H1 (cell line): Measurements from ENCODE around the gene TIMM8B. TPM values are rescaled to one million over a fixed set of nuclear protein-coding genes. Genes with fewer than 3 reads are reported as not detected.

Source experiments
- CTCF ChIA-PET: fragments of 300-600 bp; sonication (Branson Sonifier 250); formaldehyde crosslinking; loops from one replicate; lab custom pipeline; 2021; ENCODE audit not compliant: partially characterized antibody; lab: Charles Lee
- POLR2A ChIA-PET: fragments of 300-600 bp; sonication (Branson Sonifier 250); formaldehyde crosslinking; loops from one replicate; lab custom pipeline; 2021; ENCODE audit warnings: inconsistent platforms; ENCODE audit not compliant: partially characterized antibody; lab: Charles Lee
- DNase-seq, 2 experiments: peaks; one replicate each; pipeline versions ENCODE4 v3.0.0 to v3.0.0-alpha.2; 2010 to 2022; ENCODE audit warnings: low spot score in 2 of 2, low read depth in 1 of 2, mixed read lengths in 1 of 2
- FAIRE-seq: peaks from 2 replicates; lab custom pipeline; 2011; peaks lifted over from hg19 to GRCh38; lab: Jason Lieb, UNC
- H2AFZ ChIP-seq: 2 replicates; pipeline ENCODE4 v1.8.1; 2012; ENCODE audit warnings: low read length, inconsistent platforms
- H2AK5ac ChIP-seq: 2 replicates; pipeline ENCODE4 v1.6.1; 2013; ENCODE audit warnings: low read depth, low read length
- H2BK120ac ChIP-seq: replicated peaks from 2 replicates; pipeline ENCODE3; 2013; ENCODE audit warnings: low read depth, low read length, inconsistent platforms
- H2BK12ac ChIP-seq: 2 replicates; pipeline ENCODE4 v1.6.1; 2013; ENCODE audit warnings: low read depth, low read length
- H2BK15ac ChIP-seq: 2 replicates; pipeline ENCODE4 v1.6.1; 2013; ENCODE audit warnings: low read length
- H2BK20ac ChIP-seq: 2 replicates; pipeline ENCODE4 v1.6.1; 2013; ENCODE audit warnings: low read length
- H2BK5ac ChIP-seq: 2 replicates; pipeline ENCODE4 v1.6.1; 2013; ENCODE audit warnings: low read depth, low read length
- H3K14ac ChIP-seq: 2 replicates; pipeline ENCODE4 v1.6.1; 2013; ENCODE audit warnings: inconsistent platforms; ENCODE audit not compliant: insufficient read length
- H3K18ac ChIP-seq: 2 replicates; pipeline ENCODE4 v1.6.1; 2013; ENCODE audit warnings: low read length; ENCODE audit errors: extremely low read depth
- H3K23ac ChIP-seq: 2 replicates; pipeline ENCODE4 v1.6.1; 2013; ENCODE audit warnings: inconsistent platforms; ENCODE audit not compliant: insufficient read length
- H3K23me2 ChIP-seq: 2 replicates; pipeline ENCODE4 v1.6.1; 2013; ENCODE audit warnings: low read depth, low read length
- H3K27ac ChIP-seq: 2 replicates; pipeline ENCODE4 v1.6.1; 2011; ENCODE audit warnings: low read depth, low read length, inconsistent platforms
- H3K27me3 ChIP-seq, 4 experiments: replicated peaks in 1 of 4; 1 replicate in 1 of 4; 2 replicates in 3 of 4; pipeline versions ENCODE4 v1.6.1 to v1.8.1; 2011 to 2013; ENCODE audit warnings: low read length in 3 of 4, mild to moderate bottlenecking in 3 of 4, inconsistent platforms in 2 of 4, mixed read lengths in 2 of 4, moderate library complexity in 1 of 4; ENCODE audit not compliant: control insufficient read depth in 3 of 4, insufficient read depth in 3 of 4; ENCODE audit errors: extremely low read depth in 1 of 4
- H3K36me3 ChIP-seq, 4 experiments: 2 replicates each; pipeline versions ENCODE4 v1.6.1 to v1.8.1; 2011 to 2013; ENCODE audit warnings: mild to moderate bottlenecking in 4 of 4, low read length in 3 of 4, moderate library complexity in 2 of 4, control low read depth in 1 of 4, inconsistent platforms in 1 of 4; ENCODE audit not compliant: insufficient read depth in 4 of 4, control insufficient read depth in 2 of 4
- H3K4ac ChIP-seq: replicated peaks from 2 replicates; pipeline ENCODE3; 2013; ENCODE audit warnings: low read length, low read depth, mixed read lengths, inconsistent platforms; ENCODE audit not compliant: insufficient read length
- H3K4me1 ChIP-seq, 4 experiments: replicated peaks in 1 of 4; 1 replicate in 1 of 4; 2 replicates in 3 of 4; pipeline versions ENCODE4 v1.6.1 to v1.8.1; 2011 to 2013; ENCODE audit warnings: low read length in 3 of 4, inconsistent platforms in 2 of 4, mixed read lengths in 1 of 4; ENCODE audit not compliant: insufficient read depth in 4 of 4, control insufficient read depth in 3 of 4
- H3K4me2 ChIP-seq, 2 experiments: 2 replicates each; pipeline versions ENCODE4 v1.6.1 to v1.8.1; 2011 to 2013; ENCODE audit warnings: low read depth in 2 of 2, low read length in 2 of 2, control low read depth in 1 of 2, inconsistent platforms in 1 of 2, mild to moderate bottlenecking in 1 of 2; ENCODE audit not compliant: insufficient read depth in 1 of 2
- H3K4me3 ChIP-seq, 4 experiments: fragments of 200-600, 300-600 bp in 1 of 4; sonication (generic), shearing (Covaris generic), sonication (Bioruptor Twin) in 1 of 4; 2 replicates each; pipeline versions ENCODE4 v1.5.1 to v1.8.1; 2011 to 2016; ENCODE audit warnings: low read length in 4 of 4, low read depth in 3 of 4, control low read depth in 2 of 4, inconsistent platforms in 2 of 4, mild to moderate bottlenecking in 2 of 4, mixed read lengths in 1 of 4, moderate library complexity in 1 of 4; ENCODE audit not compliant: insufficient read depth in 2 of 4; ENCODE audit errors: extremely low read depth in 1 of 4
- H3K56ac ChIP-seq: replicated peaks from 2 replicates; pipeline ENCODE3; 2013; ENCODE audit warnings: low read depth, mild to moderate bottlenecking, mixed read lengths, low read length, inconsistent platforms; ENCODE audit not compliant: insufficient read length
- H3K79me1 ChIP-seq: 2 replicates; pipeline ENCODE4 v1.6.1; 2013; ENCODE audit warnings: low read depth, low read length, control low read depth
- H3K79me2 ChIP-seq, 2 experiments: 2 replicates each; pipeline versions ENCODE4 v1.6.1 to v1.8.1; 2012 to 2013; ENCODE audit warnings: low read length in 2 of 2, mild to moderate bottlenecking in 2 of 2, inconsistent platforms in 1 of 2; ENCODE audit not compliant: insufficient read depth in 2 of 2, control insufficient read depth in 1 of 2
- H3K9ac ChIP-seq, 4 experiments: replicated peaks in 1 of 4; 1 replicate in 1 of 4; 2 replicates in 3 of 4; pipeline versions ENCODE4 v1.6.1 to v1.8.1; 2011 to 2013; ENCODE audit warnings: low read depth in 3 of 4, low read length in 3 of 4, control low read depth in 2 of 4, mild to moderate bottlenecking in 2 of 4, moderate library complexity in 2 of 4, inconsistent platforms in 1 of 4; ENCODE audit errors: extremely low read depth in 1 of 4
- H3K9me3 ChIP-seq, 2 experiments: 2 replicates each; pipeline versions ENCODE4 v1.6.1 to v1.8.1; 2012 to 2013; ENCODE audit warnings: mild to moderate bottlenecking in 2 of 2, moderate library complexity in 2 of 2, control low read depth in 1 of 2, inconsistent platforms in 1 of 2, low read depth in 1 of 2, low read length in 1 of 2, mixed read lengths in 1 of 2; ENCODE audit not compliant: insufficient read depth in 2 of 2
- H4K20me1 ChIP-seq, 2 experiments: replicated peaks in 1 of 2; 2 replicates each; pipeline versions ENCODE3 to v1.8.1; 2011 to 2013; ENCODE audit warnings: inconsistent platforms in 2 of 2, low read length in 2 of 2, mild to moderate bottlenecking in 1 of 2; ENCODE audit not compliant: insufficient read depth in 2 of 2, control insufficient read depth in 1 of 2
- H4K5ac ChIP-seq: 2 replicates; pipeline ENCODE4 v1.6.1; 2013; ENCODE audit warnings: low read length, low read depth, mixed read lengths, inconsistent platforms; ENCODE audit not compliant: insufficient read length
- H4K8ac ChIP-seq: 2 replicates; pipeline ENCODE4 v1.8.0; 2013; ENCODE audit warnings: mild to moderate bottlenecking, moderate library complexity, low read length, inconsistent platforms; ENCODE audit not compliant: insufficient read depth; ENCODE audit errors: extremely low read depth
- H4K91ac ChIP-seq: replicated peaks from 2 replicates; pipeline ENCODE3; 2013; ENCODE audit warnings: low read length, mixed read lengths, inconsistent platforms; ENCODE audit not compliant: insufficient read length
- ASH2L ChIP-seq: fragments of 200-600, 300-600 bp; sonication (generic); IDR thresholded peaks from one replicate; pipeline ENCODE4 v1.7.1; 2017; ENCODE audit warnings: low read length
- CHD1 ChIP-seq: IDR thresholded peaks from 2 replicates; pipeline ENCODE4 v1.6.1; 2012; ENCODE audit warnings: low read depth, low read length, improper control_type of control experiment
- EGR1 ChIP-seq: IDR thresholded peaks from 2 replicates; pipeline ENCODE4 v1.6.1; 2011; ENCODE audit warnings: low read depth, low read length, borderline replicate concordance
- EZH2 ChIP-seq: fragments of 200-600 bp; sonication (generic); IDR thresholded peaks from 2 replicates; pipeline ENCODE4 v1.7.1; 2012; ENCODE audit warnings: low read depth, mild to moderate bottlenecking, moderate library complexity, low read length, inconsistent platforms; ENCODE audit not compliant: severe bottlenecking
- HDAC6 ChIP-seq: IDR thresholded peaks from one replicate; pipeline ENCODE4 v1.7.1; 2012; ENCODE audit warnings: low read depth, mild to moderate bottlenecking, inconsistent platforms, low read length, moderate library complexity
- JUND ChIP-seq: IDR thresholded peaks from 2 replicates; pipeline ENCODE4 v1.6.1; 2011; ENCODE audit warnings: mild to moderate bottlenecking, improper control_type of control experiment, low read length
- KDM5A ChIP-seq: fragments of 200-600 bp; IDR thresholded peaks from 2 replicates; pipeline ENCODE4 v1.7.1; 2012; ENCODE audit warnings: mild to moderate bottlenecking, low read length, inconsistent platforms, mixed read lengths
- RFX5 ChIP-seq: IDR thresholded peaks from 2 replicates; pipeline ENCODE4 v1.6.1; 2011; ENCODE audit warnings: low read depth, low read length, improper control_type of control experiment, borderline replicate concordance
- RXRA ChIP-seq: IDR thresholded peaks from 2 replicates; pipeline ENCODE4 v1.6.1; 2011; ENCODE audit warnings: low read depth, mild to moderate bottlenecking, low read length, moderate library complexity; ENCODE audit not compliant: insufficient read depth
- SIN3A ChIP-seq, 2 experiments: IDR thresholded peaks in 1 of 2; conservative IDR thresholded peaks in 1 of 2; 2 replicates each; pipeline ENCODE4 v1.6.1; 2011 to 2012; ENCODE audit warnings: low read length in 2 of 2, improper control_type of control experiment in 1 of 2, low read depth in 1 of 2, mild to moderate bottlenecking in 1 of 2
- SUZ12 ChIP-seq: fragments of 200-600 bp; sonication (generic); IDR thresholded peaks from 2 replicates; pipeline ENCODE4 v1.6.1; 2012; ENCODE audit warnings: mild to moderate bottlenecking, inconsistent platforms, low read length, moderate library complexity, mixed read lengths
- TCF12 ChIP-seq: IDR thresholded peaks from 2 replicates; pipeline ENCODE4 v1.6.1; 2011; ENCODE audit warnings: low read depth, mild to moderate bottlenecking, low read length
- ZNF274 ChIP-seq: IDR thresholded peaks from 2 replicates; pipeline ENCODE4 v1.7.0; 2012; ENCODE audit warnings: low read length, borderline replicate concordance; ENCODE audit errors: extremely low read depth
- WGBS, 2 experiments: shearing (Covaris generic) in 1 of 2; methylation state at CpG; one replicate each; pipeline versions ENCODE4 v1.1.6 to v1.1.7; 2013 to 2015; ENCODE audit warnings: low lambda C conversion rate in 2 of 2, mixed read lengths in 2 of 2, inconsistent platforms in 1 of 2, low coverage in 1 of 2, missing lambda C conversion rate in 1 of 2; ENCODE audit not compliant: insufficient replicate concordance in 2 of 2, insufficient coverage in 1 of 2, insufficient read length in 1 of 2; ENCODE audit errors: extremely low coverage in 1 of 2, missing lambda C conversion rate in 1 of 2; 5-methylcytosine and 5-hydroxymethylcytosine counted together
- polyA plus RNA-seq, 7 experiments: library from polyadenylated mRNA; depleted of rRNA in 3 of 7; stranded (reverse) in 5 of 7; unstranded in 2 of 7; fragments of >200 nt in 5 of 7; fragments of 200-250 nt in 2 of 7; gene quantifications; 1 replicate in 5 of 7; 2 replicates in 1 of 7; 4 replicates in 1 of 7; pipeline versions ENCODE4 v1.2.1 to v1.2.3, GENCODE V29; 2011 to 2013; ENCODE audit warnings: missing spikeins in 2 of 7, mixed read lengths in 2 of 7
- total RNA-seq: library from RNA; stranded (reverse); fragmentation: NEBNext Ultra II Directional; extraction: Animal tissue kit (Norgen Biotek cat#: 25700); gene quantifications from 2 replicates; pipeline ENCODE4 v1.2.1, GENCODE V29; 2021
- TF ChIP-seq, protein P1 (sequence below): IDR thresholded peaks from 2 replicates; pipeline ENCODE4 v1.6.1; 2012; ENCODE audit warnings: inconsistent platforms

The TIMM8B gene
- total and polyA plus RNA-seq, 2 of the 8 experiments (the other 6 are each of a cell fraction or from before 2014, with no cell fraction given) = 93.7 to 143 TPM

DNA sequence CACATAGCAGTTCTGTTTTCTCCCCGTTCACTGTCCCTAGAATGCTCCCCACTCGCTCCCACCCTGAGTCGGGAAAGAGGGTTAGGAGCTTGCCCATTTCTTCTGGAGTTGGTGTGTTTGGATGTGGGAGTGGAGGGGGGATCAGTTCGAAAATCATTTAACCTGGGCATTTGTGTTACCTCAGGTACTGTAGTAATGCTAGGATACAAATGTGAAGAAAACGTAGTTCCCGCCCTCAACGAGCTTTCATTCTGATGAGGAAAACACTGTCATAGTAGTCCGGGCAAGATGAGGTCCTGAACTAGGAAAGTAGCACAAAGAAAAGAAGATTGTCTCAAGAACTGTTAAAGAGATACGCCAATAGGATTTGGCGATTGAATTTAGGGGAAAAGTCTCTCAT is 656 bp upstream of the TIMM8B start:
- H3K79me1 ChIP-seq = peaks cover 10% of the 10 kb centered on the region; the same call in 1 of the 2 replicates
- H4K8ac ChIP-seq = no peak overlapping the region
- H2BK15ac ChIP-seq = no peak overlapping the region
- H3K27me3 ChIP-seq = no peaks in the 10 kb centered on the region
- H3K36me3 ChIP-seq = peaks cover 10 to 68% (median 48%) of the 10 kb centered on the region in 4 experiments
- H3K4me1 ChIP-seq = peaks cover 0 to 3% (median 0%) of the 10 kb centered on the region in 4 experiments; a peak in 3 of 7 replicates
- FAIRE-seq (no peak), DNase-seq (no peak)
- 29% methylated on average over 10 of the region's 10 CpGs; no CpG with 5 or more reads in 1 of the 2 experiments for whole genome bisulfite sequencing, 2 experiments
- H2AFZ ChIP-seq = peak overlapping the region; percentile 87; the same call in 1 of the 2 replicates
- H3K9ac ChIP-seq = peak overlapping the region; percentile 70 to 94 (median 88)
- no peak overlapping the region for H2BK12ac ChIP-seq
- ChIA-PET CTCF (interaction anchor here (0.6 to 3.9 kb wide), 4 partner anchors 26 to 219 kb away, joined by 3 to 13 read pairs (median 4); no protein-coding TSS in a partner anchor), POLR2A (interaction anchor here (0.7 to 3.8 kb wide), 11 partner anchors 8 to 216 kb away, joined by 3 to 15 read pairs (median 4); partner anchors contain the start of genes ALG9, DLAT, NKAPD1 and PIH1D2)
- no peak overlapping the region for H4K91ac ChIP-seq
- no peak overlapping the region for H3K23ac ChIP-seq
- H2BK20ac ChIP-seq = no peak overlapping the region
- no peak overlapping the region for H3K4ac ChIP-seq
- no peak overlapping the region for H4K5ac ChIP-seq
- H4K20me1 ChIP-seq = peaks cover 0 to 3% of the 10 kb centered on the region in 2 experiments
- no peak overlapping the region for H3K18ac ChIP-seq
- H2AK5ac ChIP-seq = no peak overlapping the region
- H3K9me3 ChIP-seq = no peaks in the 10 kb centered on the region
- H3K56ac ChIP-seq = no peak overlapping the region
- H3K4me2 ChIP-seq = peak overlapping the region; percentile 70 to 72
- peaks cover 9% of the 10 kb centered on the region; the same call in 1 of the 2 replicates for H3K23me2 ChIP-seq
- no peak overlapping the region for H3K14ac ChIP-seq
- peak overlapping the region; percentile 85 to 99 (median 90) for H3K4me3 ChIP-seq
- H3K79me2 ChIP-seq = peaks cover 3 to 45% of the 10 kb centered on the region in 2 experiments
- peak overlapping the region; percentile 64 for H2BK5ac ChIP-seq
- H2BK120ac ChIP-seq = no peak overlapping the region
- peak overlapping the region; percentile 78 for H3K27ac ChIP-seq
- TF ChIP-seq RFX5 = no peak
- no peak for TF ChIP-seq JUND
- TF ChIP-seq RXRA = no peak
- no peak for TF ChIP-seq TCF12
- no peak for TF ChIP-seq ASH2L
- no peak for TF ChIP-seq KDM5A
- no peak for TF ChIP-seq CHD1
- TF ChIP-seq SIN3A (conservative IDR thresholded peaks at IDR 0.05 in 1 of 2, IDR thresholded peaks at IDR 0.05 in 1 of 2; ENCODE audit: low read depth in 1 of 2, low read length in 2 of 2) = no peak
- TF ChIP-seq EZH2 = no peak
- no peak for TF ChIP-seq SUZ12
- TF ChIP-seq, protein P1, sequence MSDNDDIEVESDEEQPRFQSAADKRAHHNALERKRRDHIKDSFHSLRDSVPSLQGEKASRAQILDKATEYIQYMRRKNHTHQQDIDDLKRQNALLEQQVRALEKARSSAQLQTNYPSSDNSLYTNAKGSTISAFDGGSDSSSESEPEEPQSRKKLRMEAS = no peak
- TF ChIP-seq EGR1 = no peak
- no peak for TF ChIP-seq HDAC6
- TF ChIP-seq ZNF274 = no peak
